ENCODE measurements around the gene RGS4. TPM values are rescaled to one million over a fixed set of nuclear protein-coding genes. Genes with fewer than 3 reads are reported as not detected.

Gene RGS4
- polyA plus RNA-seq, 1 donor from 2014 or later: not detected

- Mint-ChIP-seq H3K9me3 (peaks cover 0 to 4% (median 2%) of the 10 kb centered on the region in 3 donors), H3K36me3 (no peaks in the 10 kb centered on the region)
Measured at GRCh38 chr1:163106364-163106987, 37.3 kb downstream of the RGS4 start.

GRCh38 chr1:163107655-163108054, 38.5 kb downstream of the RGS4 start:
- Mint-ChIP-seq H3K27ac (no peak overlapping the region), H3K36me3 (no peaks in the 10 kb centered on the region), H3K27me3 (peaks cover under 1% of the 10 kb centered on the region), H3K4me3 (no peak overlapping the region), H3K4me1 (peaks cover 0 to 2% (median 0%) of the 10 kb centered on the region in 3 donors), H3K9me3 (peaks cover 0 to 4% (median 0%) of the 10 kb centered on the region in 3 donors)

More at GRCh38 chr1:163106364-163106987, 37.3 kb downstream of the RGS4 start:
- Mint-ChIP-seq H3K4me3 (no peak overlapping the region), H3K27me3 (peaks cover 2% of the 10 kb centered on the region), H3K4me1 (peaks cover 0 to 2% (median 0%) of the 10 kb centered on the region in 3 donors), H3K27ac (no peak overlapping the region)

- Mint-ChIP-seq H3K4me3 (no peak overlapping the region), H3K9me3 (peaks cover 0 to 3% (median 0%) of the 10 kb centered on the region in 3 donors), H3K27ac (no peak overlapping the region), H3K36me3 (peaks cover 2% of the 10 kb centered on the region), H3K27me3 (peaks cover 1% of the 10 kb centered on the region), H3K4me1 (no peaks in the 10 kb centered on the region)
Measured at GRCh38 chr1:163115887-163116286, 46.7 kb downstream of the RGS4 start.

- H3K9me3 Mint-ChIP-seq: no peaks in the 10 kb centered on the region
- no peak overlapping the region for H3K27ac Mint-ChIP-seq
- H3K4me1 Mint-ChIP-seq: no peaks in the 10 kb centered on the region
- peaks cover 2% of the 10 kb centered on the region for H3K27me3 Mint-ChIP-seq
- peaks cover 2% of the 10 kb centered on the region for H3K36me3 Mint-ChIP-seq
- no peak overlapping the region for H3K4me3 Mint-ChIP-seq
Measured at GRCh38 chr1:163119707-163120106, 50.5 kb downstream of the RGS4 start.

GRCh38 chr1:163120372-163120771, 51.2 kb downstream of the RGS4 start:
- Mint-ChIP-seq H3K9me3 (no peaks in the 10 kb centered on the region), H3K4me3 (no peak overlapping the region), H3K36me3 (peaks cover 2% of the 10 kb centered on the region), H3K4me1 (no peaks in the 10 kb centered on the region), H3K27me3 (peaks cover 3% of the 10 kb centered on the region), H3K27ac (no peak overlapping the region)

GRCh38 chr1:163124812-163125211, 55.7 kb downstream of the RGS4 start:
- Mint-ChIP-seq H3K27ac (no peak overlapping the region), H3K4me1 (no peaks in the 10 kb centered on the region), H3K36me3 (no peaks in the 10 kb centered on the region), H3K27me3 (peaks cover 3% of the 10 kb centered on the region), H3K4me3 (no peak overlapping the region), H3K9me3 (no peaks in the 10 kb centered on the region)

Other genes with a start within 250 kb of the RGS4 start
- gene CCDC190, start 208.2 kb upstream of the RGS4 start, polyA plus RNA-seq: not detected
- 4.4 TPM for gene RGS5, start 133.6 kb downstream of the RGS4 start, polyA plus RNA-seq